GM12874 (cell line): ENCODE data around the gene BTBD16.

Source experiments
- CTCF ChIP-seq: IDR thresholded peaks from 2 replicates; pipeline ENCODE4 v1.5.1; 2011; ENCODE audit warnings: low read depth, mild to moderate bottlenecking, control low read depth, low read length, moderate library complexity; ENCODE audit not compliant: insufficient read depth

Gene BTBD16

GRCh38 chr10:122286867-122287266, 15.8 kb downstream of the BTBD16 start:
- TF ChIP-seq CTCF, result no peak

GRCh38 chr10:122287570-122287969, 16.5 kb downstream of the BTBD16 start:
- TF ChIP-seq CTCF, result no peak

GRCh38 chr10:122288262-122288661, 17.2 kb downstream of the BTBD16 start:
- TF ChIP-seq CTCF, result no peak

- TF ChIP-seq CTCF, result no peak
These were observed 17.8 kb downstream of the BTBD16 start for GRCh38 chr10:122288917-122289316.

GRCh38 chr10:122290334-122290733, 19.2 kb downstream of the BTBD16 start:
- no peak for TF ChIP-seq CTCF

GRCh38 chr10:122290833-122291532, 19.9 kb downstream of the BTBD16 start:
- no peak for TF ChIP-seq CTCF

- no peak for TF ChIP-seq CTCF
These were observed 20.6 kb downstream of the BTBD16 start for GRCh38 chr10:122291739-122292138.
